ENCODE results near the gene SF3A2. TPM values are rescaled to one million over a fixed set of nuclear protein-coding genes. Genes with fewer than 3 reads are reported as not detected.

SF3A2 gene
- total RNA-seq, 1 donor from 2014 or later = 142 TPM

GRCh38 chr19:2249880-2250765 is 13.5 kb downstream of the SF3A2 start:
- Mint-ChIP-seq H3K27me3 (ENCODE audit: low read depth) (peaks cover 17% of the 10 kb centered on the region), H3K4me3 (no peak overlapping the region), H3K36me3 (peaks cover 4% of the 10 kb centered on the region), H3K27ac (no peak overlapping the region), H3K9me3 (no peaks in the 10 kb centered on the region), H3K4me1 (peaks cover 3% of the 10 kb centered on the region)
- no peak for DNase-seq (ENCODE audit: low spot score in 2 of 2, unreplicated experiment in 2 of 2)
- no peak for TF ChIP-seq CTCF (IDR thresholded peaks at IDR 0.05; ENCODE audit: unreplicated experiment)

GRCh38 chr19:2250766-2251105 is 14.1 kb downstream of the SF3A2 start:
- Mint-ChIP-seq H3K27ac (no peak overlapping the region), H3K9me3 (no peaks in the 10 kb centered on the region), H3K27me3 (ENCODE audit: low read depth) (peaks cover 17% of the 10 kb centered on the region), H3K4me1 (peaks cover 3% of the 10 kb centered on the region), H3K4me3 (no peak overlapping the region), H3K36me3 (peaks cover 4% of the 10 kb centered on the region)
- no peak for TF ChIP-seq CTCF (IDR thresholded peaks at IDR 0.05; ENCODE audit: unreplicated experiment)
- DNase-seq (ENCODE audit: low spot score in 2 of 2, unreplicated experiment in 2 of 2) = no peak

GRCh38 chr19:2251106-2252054 is 14.8 kb downstream of the SF3A2 start:
- peaks cover 2% of the 10 kb centered on the region for H3K36me3 Mint-ChIP-seq
- H3K27me3 Mint-ChIP-seq (ENCODE audit: low read depth) = peaks cover 17% of the 10 kb centered on the region
- H3K9me3 Mint-ChIP-seq = no peaks in the 10 kb centered on the region
- DNase-seq (ENCODE audit: low spot score in 2 of 2, unreplicated experiment in 2 of 2) = no peak
- no peak overlapping the region for H3K27ac Mint-ChIP-seq
- H3K4me1 Mint-ChIP-seq = peaks cover 3% of the 10 kb centered on the region
- H3K4me3 Mint-ChIP-seq = no peak overlapping the region
- TF ChIP-seq CTCF (IDR thresholded peaks at IDR 0.05; ENCODE audit: unreplicated experiment) = no peak

GRCh38 chr19:2252055-2252796 is 15.6 kb downstream of the SF3A2 start:
- no peak for DNase-seq (ENCODE audit: low spot score in 2 of 2, unreplicated experiment in 2 of 2)
- H3K36me3 Mint-ChIP-seq = peaks cover 2% of the 10 kb centered on the region
- no peak for TF ChIP-seq CTCF (IDR thresholded peaks at IDR 0.05; ENCODE audit: unreplicated experiment)
- H3K4me3 Mint-ChIP-seq = no peak overlapping the region
- H3K4me1 Mint-ChIP-seq = peaks cover 3% of the 10 kb centered on the region
- H3K9me3 Mint-ChIP-seq = no peaks in the 10 kb centered on the region
- peaks cover 17% of the 10 kb centered on the region for H3K27me3 Mint-ChIP-seq (ENCODE audit: low read depth)
- no peak overlapping the region for H3K27ac Mint-ChIP-seq

GRCh38 chr19:2252797-2253105 is 16.1 kb downstream of the SF3A2 start:
- Mint-ChIP-seq H3K36me3 (peaks cover 2% of the 10 kb centered on the region), H3K4me3 (no peak overlapping the region), H3K9me3 (no peaks in the 10 kb centered on the region), H3K27ac (no peak overlapping the region), H3K4me1 (peaks cover 3% of the 10 kb centered on the region), H3K27me3 (ENCODE audit: low read depth) (peaks cover 17% of the 10 kb centered on the region)
- no peak for DNase-seq (ENCODE audit: low spot score in 2 of 2, unreplicated experiment in 2 of 2)
- TF ChIP-seq CTCF (IDR thresholded peaks at IDR 0.05; ENCODE audit: unreplicated experiment) = no peak

All from mesothelial cell of epicardium (in vitro differentiated cells).